Middle frontal gyrus (tissue), 1 donor: ENCODE measurements around the gene BECN2.
"Not testable (repeated sequence)": the region's sequence is repeated elsewhere in the genome, so short reads cannot be mapped to it uniquely, and the experiment has no call there.

ENCODE experiments used
- DNase-seq: peaks from one replicate; pipeline ENCODE4 v3.0.0-alpha.2; 2015; ENCODE audit warnings: low spot score; ENCODE audit errors: extremely low spot score

Gene BECN2

DNA sequence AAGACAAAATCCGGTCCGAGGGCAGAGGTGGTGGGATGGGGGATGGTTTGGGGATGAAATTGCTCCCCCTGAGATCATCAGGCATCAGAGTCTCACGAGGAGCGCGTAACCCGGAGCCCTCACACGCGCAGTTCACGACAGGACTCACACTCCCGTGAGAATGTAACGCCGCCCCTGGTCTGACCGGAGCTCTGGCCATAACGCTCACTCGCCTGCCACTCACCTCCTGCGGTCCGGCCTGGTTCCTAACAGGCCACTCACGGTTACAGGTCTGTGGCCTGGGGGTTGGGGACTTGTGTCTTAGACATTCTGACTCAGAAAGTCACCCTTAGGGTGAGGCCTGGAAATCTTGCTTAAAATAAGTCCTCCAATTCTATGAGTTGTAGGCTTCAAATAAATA, 21.5 kb downstream of the BECN2 start:
- no peak for DNase-seq

DNA sequence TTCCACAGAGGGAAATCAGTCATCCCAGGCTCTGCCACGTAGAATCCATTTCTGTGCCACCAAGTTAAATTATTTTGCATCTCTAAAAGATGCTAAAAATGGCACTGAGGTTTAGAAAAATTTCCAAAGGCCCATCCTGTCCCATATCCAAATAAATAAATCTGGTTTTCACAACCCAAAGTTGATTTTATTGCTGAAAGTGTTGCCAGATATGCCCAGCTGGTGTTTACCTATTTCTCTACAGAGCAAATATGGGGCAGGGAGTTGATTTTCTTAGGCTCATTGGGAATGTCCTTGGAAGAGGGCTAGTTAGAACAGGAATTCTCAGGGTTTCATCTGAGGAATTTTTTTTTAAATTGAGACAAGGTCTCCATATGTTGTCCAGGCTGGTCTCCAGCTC, 22.4 kb downstream of the BECN2 start:
- DNase-seq, result no peak

DNA sequence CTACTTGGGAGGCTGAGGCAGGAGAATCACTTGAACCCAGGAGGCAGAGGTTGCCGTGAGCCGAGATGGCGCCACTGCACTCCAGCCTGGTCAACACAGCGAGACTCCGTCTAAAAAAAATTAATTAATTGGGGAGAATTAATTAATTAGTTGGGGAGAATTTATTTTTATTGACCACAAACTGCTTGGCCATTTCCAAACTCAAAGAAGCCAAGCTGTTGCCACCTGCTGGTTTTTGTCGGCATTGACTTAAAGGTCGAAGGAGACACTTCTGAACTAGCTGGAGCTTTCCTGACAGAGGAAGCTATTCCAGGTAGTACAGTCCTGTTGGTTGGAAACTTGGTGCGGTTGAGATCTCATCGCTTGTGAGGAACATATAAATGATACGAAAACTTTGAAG, 28.2 kb downstream of the BECN2 start:
- DNase-seq, result no peak

DNA sequence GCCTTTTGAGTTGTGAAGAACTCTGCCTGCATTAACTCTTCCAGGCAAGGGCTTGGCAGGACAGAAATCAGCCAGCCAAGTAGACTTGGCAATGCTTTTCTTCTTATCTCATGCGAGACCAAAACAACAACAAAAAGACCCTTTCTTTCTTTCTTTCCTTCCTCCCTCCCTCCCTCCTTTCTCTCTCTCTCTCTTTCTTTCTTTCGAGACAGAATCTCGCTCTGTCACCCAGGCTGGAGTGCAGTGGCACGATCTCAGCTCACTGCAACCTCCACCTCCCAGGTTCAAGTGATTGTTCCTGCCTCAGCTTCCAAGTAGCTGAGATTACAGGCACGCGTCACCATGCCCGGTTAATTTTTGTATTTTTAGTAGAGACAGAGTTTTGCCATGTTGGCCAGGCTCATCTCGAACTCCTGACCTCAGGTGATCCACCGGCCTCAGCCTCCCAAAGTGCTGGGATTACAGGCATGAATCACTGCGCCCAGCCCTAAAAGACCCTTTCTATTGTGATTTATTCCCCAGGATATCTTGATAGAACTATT, 30.9 kb downstream of the BECN2 start:
- DNase-seq, result not testable (repeated sequence)

DNA sequence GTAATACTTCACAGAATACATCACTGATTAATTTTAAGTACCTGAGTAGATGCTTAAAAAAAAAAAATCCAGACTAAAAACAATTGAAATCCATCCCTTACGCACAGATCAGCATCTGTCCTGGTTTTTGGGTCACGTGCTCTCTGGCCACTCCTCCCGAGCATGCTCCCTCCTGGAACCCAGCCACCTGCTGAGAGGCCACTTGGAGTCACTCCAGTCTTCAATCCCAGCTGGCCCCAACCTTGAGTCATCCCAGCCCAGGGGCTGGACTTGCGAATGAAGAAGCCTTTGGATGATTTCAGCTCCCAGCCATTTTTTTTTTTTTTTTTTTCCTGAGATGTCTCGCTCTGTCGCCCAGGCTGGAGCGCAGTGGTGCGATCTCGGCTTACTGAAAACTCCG, 32.5 kb downstream of the BECN2 start:
- no peak for DNase-seq

DNA sequence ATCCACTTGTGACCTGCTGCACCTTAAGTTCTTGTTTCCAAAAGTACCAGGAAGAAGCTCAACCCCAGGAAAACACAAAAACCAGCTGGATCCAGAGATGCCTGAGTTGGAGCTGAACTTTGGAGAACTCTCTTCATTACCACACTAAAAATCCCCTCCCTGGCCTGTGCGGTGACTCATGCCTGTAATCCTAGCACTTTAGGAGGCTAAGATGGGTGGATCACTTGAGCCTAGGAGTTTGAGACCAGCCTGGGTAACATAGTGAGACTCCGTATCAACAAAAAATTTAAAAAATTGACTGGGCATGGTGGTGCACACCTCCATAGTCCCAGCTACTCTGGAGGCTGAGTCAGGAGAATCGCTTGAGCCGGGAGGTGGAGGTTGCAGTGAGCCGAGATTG, 35.2 kb downstream of the BECN2 start:
- DNase-seq, result no peak

DNA sequence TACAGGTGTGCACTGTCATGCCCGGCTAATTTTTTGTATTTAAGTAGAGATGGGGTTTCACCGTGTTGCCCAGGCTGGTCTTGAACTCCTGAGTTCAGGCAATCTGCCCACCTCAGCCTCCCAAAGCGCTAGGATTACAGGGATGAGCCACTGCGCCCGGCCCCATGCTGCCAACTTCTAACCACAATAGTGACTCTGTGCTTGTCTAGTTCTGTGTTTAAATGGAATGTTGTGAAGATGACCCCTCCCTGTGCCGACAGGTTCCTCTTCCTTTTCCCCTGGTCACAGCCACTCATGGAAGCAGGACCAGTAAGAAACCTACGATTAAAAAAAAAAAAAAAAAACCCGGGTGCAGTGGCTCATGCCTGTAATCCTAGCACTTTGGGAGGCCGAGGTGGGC, 36.6 kb downstream of the BECN2 start:
- DNase-seq, result no peak

DNA sequence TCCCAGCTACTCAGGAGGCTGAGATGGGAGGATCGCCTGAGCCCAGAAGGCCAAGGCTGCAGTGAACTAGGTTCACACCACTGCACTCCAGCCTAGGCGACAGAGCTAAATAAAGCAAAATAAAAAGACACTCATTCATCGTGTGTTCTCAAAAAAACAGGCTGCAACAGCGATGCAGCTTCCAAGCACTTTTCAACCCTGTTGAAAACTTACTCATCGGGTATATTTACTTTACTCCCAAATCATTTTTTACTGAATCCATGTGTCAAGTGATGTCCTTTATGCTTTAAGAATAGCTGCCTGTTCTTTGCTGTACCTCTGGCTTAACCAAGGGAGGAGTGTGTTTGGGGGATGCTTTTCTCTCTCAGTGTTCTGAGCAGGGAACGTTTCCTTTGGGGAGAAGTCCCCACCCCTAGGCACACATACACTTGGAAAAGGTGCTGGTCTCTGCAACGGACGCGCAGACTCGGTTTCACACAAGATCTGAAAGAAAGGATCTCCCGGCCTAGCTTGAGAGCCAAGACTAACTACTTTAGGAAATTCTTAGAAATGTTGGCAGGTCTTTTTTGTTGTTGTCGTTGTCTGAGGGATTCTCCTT, 39.9 kb downstream of the BECN2 start:
- DNase-seq, result no peak

DNA sequence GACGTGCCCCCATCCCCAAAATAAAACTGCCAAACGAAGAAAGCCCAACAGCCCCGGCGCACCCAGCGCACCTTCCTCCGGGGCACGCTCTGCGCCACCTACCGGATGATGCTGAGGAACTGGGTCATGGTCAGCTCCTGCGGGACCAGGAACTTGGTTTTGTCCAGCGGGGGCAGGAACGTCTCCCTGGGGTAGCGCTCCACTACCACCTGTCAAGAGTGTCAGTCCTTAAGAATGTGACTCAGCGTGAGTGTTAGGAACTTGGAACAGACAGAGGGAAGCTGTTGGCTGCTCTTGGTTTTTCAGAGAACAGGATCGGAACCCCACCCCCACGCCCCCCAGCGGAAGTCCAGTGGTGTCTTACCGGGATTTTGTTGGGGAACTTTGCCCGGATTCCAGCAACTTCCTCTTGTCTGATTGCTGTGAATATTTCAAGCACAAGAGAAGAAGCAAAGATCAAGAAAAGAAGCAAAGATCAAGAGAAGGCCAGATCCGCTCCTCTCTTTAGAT, 40.9 kb downstream of the BECN2 start:
- no peak for DNase-seq

DNA sequence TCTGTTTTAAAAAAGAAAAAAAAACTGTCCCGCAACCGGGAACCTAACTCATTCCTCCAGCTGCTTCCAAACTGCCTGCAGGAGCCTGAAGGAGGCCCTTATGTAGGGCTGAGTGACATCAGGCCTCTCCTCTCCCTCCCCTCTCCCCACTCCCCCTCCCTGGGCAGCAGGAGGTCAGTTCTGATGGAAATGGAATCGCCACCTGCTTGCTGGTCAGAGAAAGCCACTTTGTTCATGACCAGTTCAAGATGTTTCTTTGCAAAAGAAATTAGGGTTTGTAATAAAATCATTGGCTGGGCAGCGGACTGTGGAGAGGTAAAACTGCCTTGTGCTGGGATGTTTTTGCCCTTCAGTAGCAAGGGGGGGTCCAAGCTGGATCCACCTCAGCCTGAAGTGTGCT, 41.5 kb downstream of the BECN2 start, which contains the start of gene MAP1LC3C:
MAP1LC3C (minus strand) TSS at position 73 of the 400 bp plus-strand sequence. CDS start 90 bp downstream, outside the sequence.
- no peak for DNase-seq

DNA sequence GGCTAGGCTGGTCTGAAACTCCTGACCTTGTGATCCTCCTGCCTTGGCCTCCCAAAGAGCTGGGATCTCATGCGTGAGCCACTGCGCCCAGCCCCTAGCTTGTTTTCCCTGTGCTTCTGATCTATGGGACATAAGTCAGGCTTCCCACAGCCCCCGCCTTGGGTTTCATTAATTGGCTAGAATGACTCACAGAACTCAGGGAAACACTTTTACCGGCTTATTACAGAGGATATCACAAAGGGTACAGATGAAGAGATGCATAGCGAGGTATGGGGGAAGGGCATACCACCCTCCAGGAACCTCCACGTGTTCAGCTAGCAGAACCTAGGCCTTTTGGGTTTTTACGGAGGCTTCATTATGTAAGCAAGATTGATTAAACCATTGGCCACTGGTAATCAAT, 42.9 kb downstream of the BECN2 start:
- DNase-seq, result no peak

DNA sequence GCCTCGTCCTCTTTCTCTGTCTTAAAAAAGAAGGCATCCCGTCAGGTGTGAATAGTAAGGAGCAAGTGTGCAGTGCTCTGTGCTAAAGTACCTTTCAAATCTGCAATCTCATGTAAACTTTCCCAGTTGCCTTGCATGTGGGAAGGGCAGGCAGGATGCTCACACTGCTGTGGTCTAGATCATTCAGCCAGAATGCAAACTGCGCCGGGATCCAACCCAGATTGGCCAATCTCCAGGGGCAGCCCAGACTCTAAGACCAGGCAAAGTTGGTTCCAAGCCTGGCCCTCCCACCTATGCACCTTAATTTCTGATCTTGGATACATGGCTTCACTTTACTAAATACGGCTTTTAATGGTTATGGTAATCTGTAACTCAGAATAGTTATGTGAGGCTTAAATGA, 44.5 kb downstream of the BECN2 start:
- DNase-seq, result no peak

DNA sequence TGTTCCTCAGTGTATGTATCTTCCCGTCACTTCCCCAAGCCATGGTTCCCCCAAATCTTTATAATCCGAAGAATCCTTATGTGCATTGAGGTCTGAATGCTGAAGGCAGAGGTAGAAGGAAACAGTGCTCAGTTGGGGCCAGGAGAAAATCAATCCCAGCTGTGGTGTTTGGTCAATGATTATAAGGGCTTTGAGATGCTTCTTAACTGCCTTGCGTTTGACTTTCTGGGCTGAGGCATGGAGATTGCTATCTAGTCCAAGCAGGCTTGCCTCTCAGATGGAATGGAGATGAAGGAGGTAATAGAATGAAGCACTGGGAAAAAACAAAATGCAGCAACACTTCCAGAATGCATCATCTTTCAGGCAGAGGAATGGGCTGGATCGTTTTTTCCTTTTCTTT, 44.9 kb downstream of the BECN2 start:
- DNase-seq, result no peak

DNA sequence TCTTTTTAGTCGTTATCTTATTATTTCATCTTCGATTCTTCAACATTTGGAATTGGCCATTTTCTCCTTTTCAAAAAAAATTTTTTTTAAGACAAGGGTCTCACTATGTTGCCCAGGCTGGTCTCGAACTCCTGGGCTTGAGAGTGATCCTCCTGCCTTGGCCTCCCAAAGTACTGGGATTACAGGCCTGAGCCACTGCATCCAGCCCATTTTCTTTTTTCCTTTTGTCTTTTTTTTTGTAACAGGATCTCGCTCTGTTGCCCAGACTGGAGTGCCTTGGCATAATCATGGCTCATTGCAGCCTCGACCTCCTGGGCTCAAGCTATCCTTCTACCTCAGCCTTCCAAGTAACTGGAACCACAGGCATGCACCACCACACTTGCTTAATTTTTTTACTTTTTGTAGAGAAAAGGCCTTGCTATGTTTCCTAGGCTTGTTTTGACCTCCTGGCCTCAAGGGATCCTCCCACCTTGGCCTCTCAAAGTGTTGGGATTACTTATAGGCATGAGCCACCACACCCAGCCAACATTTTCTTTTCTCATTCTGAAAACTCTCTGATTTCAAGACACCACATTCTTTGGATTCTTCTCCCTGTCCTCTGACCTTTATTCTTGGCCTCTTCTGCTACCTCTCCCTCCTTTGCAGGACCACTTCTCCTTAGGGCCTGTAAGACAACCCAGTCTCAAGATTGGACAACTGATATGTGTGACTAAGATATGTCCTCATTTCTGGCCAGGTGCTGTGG, 47.4 kb downstream of the BECN2 start:
- DNase-seq, result no peak

DNA sequence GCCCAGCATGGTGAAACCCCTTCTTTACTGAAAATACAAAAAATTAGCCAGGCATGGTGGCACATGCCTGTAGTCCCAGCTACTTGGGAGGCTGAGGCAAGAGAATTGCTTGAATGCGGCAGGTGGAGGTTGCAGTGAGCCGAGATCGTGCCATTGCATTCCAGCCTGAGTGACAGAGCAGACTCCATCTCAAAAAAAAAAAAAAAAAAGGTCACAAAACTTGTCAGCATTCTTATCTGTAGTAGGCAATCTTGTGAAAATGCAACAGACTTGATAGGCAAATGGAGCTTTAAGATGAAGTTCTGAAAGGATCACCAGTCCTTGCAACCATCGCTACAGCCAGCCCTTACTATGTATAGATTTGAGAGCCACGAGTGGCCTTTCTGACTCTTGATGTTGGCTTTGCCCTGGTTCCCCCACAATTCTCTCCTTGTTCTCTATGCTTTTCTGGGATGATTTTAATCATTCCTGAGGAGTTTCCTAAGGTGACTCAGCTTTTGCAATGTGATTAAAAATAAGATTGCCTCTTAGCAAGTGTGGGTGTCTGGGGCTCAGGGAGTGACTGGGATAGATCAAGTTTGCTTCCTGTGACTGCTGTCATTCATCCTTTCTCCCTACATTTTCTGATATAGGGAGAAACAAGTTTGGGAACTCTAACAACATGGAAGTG, 48.4 kb downstream of the BECN2 start:
- no peak for DNase-seq

DNA sequence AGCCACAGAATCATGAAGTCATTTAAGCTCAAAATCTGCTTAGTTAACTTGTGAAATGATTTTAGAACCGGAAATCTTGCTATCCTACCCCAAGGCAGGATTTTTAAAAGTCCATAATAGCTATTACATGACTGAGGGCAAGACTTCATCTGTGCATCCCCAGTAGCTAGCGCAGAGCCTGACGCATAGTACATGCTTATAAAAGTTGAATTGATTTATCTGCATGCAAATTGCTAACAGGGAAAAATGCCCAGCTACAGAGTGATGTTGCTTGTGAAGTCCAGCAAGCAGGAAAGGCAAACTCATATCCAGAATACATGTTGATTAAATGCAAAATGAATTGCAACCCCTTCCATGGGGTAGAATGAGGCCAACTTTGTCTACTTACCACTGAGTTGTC, 49.4 kb downstream of the BECN2 start:
- no peak for DNase-seq
